ENCODE measurements around the gene ING4. TPM values are rescaled to one million over a fixed set of nuclear protein-coding genes. Genes with fewer than 3 reads are reported as not detected.
A peak's percentile ranks its signal among the peaks of the same experiment; 100 is the strongest.

The ING4 gene
- total and polyA plus RNA-seq, 2 of the 13 experiments (the other 11 are each of a cell fraction or from before 2014, with no cell fraction given), result 14.4 to 32.4 TPM

GRCh38 chr12:6606331-6607131, 56.4 kb downstream of the ING4 start (continued):
- TF ChIP-seq DMTF1 (CRISPR knock-in tag; IDR thresholded peaks at IDR 0.05), result no peak
- no peak for TF ChIP-seq ARID3A (IDR thresholded peaks at IDR 0.05; ENCODE audit: low read depth, low read length)
- no peak for TF ChIP-seq GTF3A (CRISPR knock-in tag; conservative IDR thresholded peaks at IDR 0.05)
- TF ChIP-seq REST (IDR thresholded peaks at IDR 0.05; ENCODE audit: borderline replicate concordance in 1 of 2, low read depth in 1 of 2, low read length in 2 of 2), result no peak
- 0 out of 2 replicates have a peak, but pooled peaks have one; percentile 9 for TF ChIP-seq ZNF121 (CRISPR knock-in tag; IDR thresholded peaks at IDR 0.05)
- no peak for TF ChIP-seq CREBL2 (CRISPR knock-in tag; IDR thresholded peaks at IDR 0.05; ENCODE audit: borderline replicate concordance)
- TF ChIP-seq ADNP (CRISPR knock-in tag; IDR thresholded peaks at IDR 0.05), result no peak
- no peak for TF ChIP-seq ATF4 (CRISPR knock-in tag; IDR thresholded peaks at IDR 0.05)
- no peak for TF ChIP-seq ZNF24 (IDR thresholded peaks at IDR 0.05)
- TF ChIP-seq IRF2 (CRISPR knock-in tag; IDR thresholded peaks at IDR 0.05), result no peak
- no peak for TF ChIP-seq PLRG1 (conservative IDR thresholded peaks at IDR 0.05)
- TF ChIP-seq HINFP (CRISPR knock-in tag; IDR thresholded peaks at IDR 0.05; ENCODE audit: low read depth), result 0 out of 2 replicates have a peak, but pooled peaks have one; percentile 32
- TF ChIP-seq ZNF224 (CRISPR knock-in tag; IDR thresholded peaks at IDR 0.05), result no peak
- no peak for TF ChIP-seq NR0B2 (CRISPR knock-in tag; IDR thresholded peaks at IDR 0.05)
- TF ChIP-seq ZNF629 (CRISPR knock-in tag; conservative IDR thresholded peaks at IDR 0.05), result no peak
- TF ChIP-seq ELF1 (CRISPR knock-in tag; IDR thresholded peaks at IDR 0.05), result peak; percentile 44
- TF ChIP-seq SAP130 (CRISPR knock-in tag; IDR thresholded peaks at IDR 0.05; ENCODE audit: low read depth), result peak; percentile 37
- TF ChIP-seq SYNCRIP (IDR thresholded peaks at IDR 0.05; ENCODE audit: insufficient read depth, low read depth, low read length), result no peak
